A673 (cell line): Measurements from ENCODE around the gene CPA5.

Experiments
- CTCF ChIP-seq: fragments of 300-800, 200-600 bp; sonication (generic); conservative IDR thresholded peaks from 2 replicates; pipeline ENCODE4 v1.5.1; 2017; ENCODE audit warnings: low read depth, mild to moderate bottlenecking, antibody characterized with exemption, low read length, moderate library complexity, mixed read lengths
- EZH2 ChIP-seq: fragments of 200-600 bp; sonication (generic); IDR thresholded peaks from 2 replicates; pipeline ENCODE4 v1.6.1; 2017; ENCODE audit warnings: borderline replicate concordance, low read depth, mild to moderate bottlenecking, mixed read lengths, antibody characterized with exemption, low read length; ENCODE audit not compliant: poor library complexity, severe bottlenecking

- TF ChIP-seq CTCF (no peak), EZH2 (no peak)
These were observed 13.9 kb downstream of the CPA5 start for GRCh38 chr7:130358471-130358870.
